Neural crest cell (in vitro differentiated cells): ENCODE data around the gene EFCAB13. TPM values are rescaled to one million over a fixed set of nuclear protein-coding genes. Genes with fewer than 3 reads are reported as not detected.

Experiments
- DNase-seq: peaks from one replicate; pipeline ENCODE4 v3.0.0; 2021; ENCODE audit warnings: low read depth, mixed read lengths, low spot score
- H3K27ac Mint-ChIP-seq: one replicate; pipeline ENCODE4 v1.8.0; 2021; ENCODE audit warnings: mild to moderate bottlenecking, mixed read lengths; ENCODE audit not compliant: unreplicated experiment
- H3K27me3 Mint-ChIP-seq: 2 replicates; pipeline ENCODE4 v1.8.0; 2021; ENCODE audit warnings: low read depth, mild to moderate bottlenecking, mixed read lengths
- H3K36me3 Mint-ChIP-seq: 2 replicates; pipeline ENCODE4 v1.8.0; 2021; ENCODE audit warnings: low read depth, mild to moderate bottlenecking, mixed read lengths
- H3K4me1 Mint-ChIP-seq: 2 replicates; pipeline ENCODE4 v1.8.0; 2021; ENCODE audit warnings: mixed read lengths
- H3K4me3 Mint-ChIP-seq: one replicate; pipeline ENCODE4 v1.8.0; 2021; ENCODE audit warnings: mild to moderate bottlenecking, mixed read lengths
- H3K9me3 Mint-ChIP-seq: 2 replicates; pipeline ENCODE4 v1.8.0; 2021; ENCODE audit warnings: mixed read lengths
- CTCF ChIP-seq: fragments of 200-600 bp; sonication (generic); conservative IDR thresholded peaks from 2 replicates; pipeline ENCODE4 v1.5.0; 2021; ENCODE audit warnings: antibody characterized with exemption, mild to moderate bottlenecking
- total RNA-seq: library from RNA; stranded (reverse); gene quantifications from 2 replicates; pipeline ENCODE4 v1.2.1, GENCODE V29; 2021

EFCAB13 gene
- total RNA-seq, 1 donor from 2014 or later, result 2.2 TPM

DNA sequence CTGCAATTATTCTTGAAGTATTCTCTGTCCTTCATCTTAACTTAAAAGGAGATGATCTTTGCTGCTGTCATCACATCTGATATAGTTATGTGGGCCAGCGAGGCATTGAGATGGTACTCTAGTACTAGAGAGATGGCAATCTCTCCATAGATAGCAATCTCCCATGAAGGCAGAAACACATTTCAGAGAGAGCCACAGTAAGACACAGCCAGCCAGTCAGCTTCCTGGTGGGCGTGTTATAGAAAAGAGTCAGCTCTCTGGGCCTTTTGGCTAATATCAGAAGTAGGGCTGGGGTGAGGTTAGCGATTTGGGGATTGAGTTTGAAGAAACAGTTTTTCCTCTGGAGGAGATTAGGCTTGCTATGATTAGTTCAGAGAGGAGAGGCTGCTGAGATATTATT lies 22.6 kb upstream of the EFCAB13 start:
- Mint-ChIP-seq H3K36me3 (no peaks in the 10 kb centered on the region), H3K27ac (no peak overlapping the region), H3K4me3 (no peak overlapping the region), H3K4me1 (peaks cover 16% of the 10 kb centered on the region), H3K27me3 (peaks cover 29% of the 10 kb centered on the region), H3K9me3 (peaks cover 6% of the 10 kb centered on the region)
- no peak for DNase-seq
- no peak for TF ChIP-seq CTCF

DNA sequence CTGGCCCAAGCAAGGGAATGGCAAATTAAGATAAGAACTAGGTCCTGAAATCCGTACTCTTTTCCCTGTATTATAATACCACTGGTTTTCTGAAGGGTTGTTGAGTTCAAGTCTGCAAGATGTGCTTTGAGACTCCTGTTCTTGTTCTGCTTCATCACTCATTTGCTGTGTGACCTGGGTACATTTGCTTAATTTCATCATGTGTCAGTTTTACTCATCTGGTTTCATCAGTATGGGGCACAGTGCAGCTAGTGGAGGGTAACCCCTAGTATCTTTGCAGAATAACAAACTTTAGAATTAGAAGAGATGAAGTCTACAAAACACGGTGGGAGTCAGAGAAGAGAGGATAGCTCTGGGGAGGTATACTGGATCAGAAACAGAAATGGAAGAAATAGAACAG lies 21.9 kb upstream of the EFCAB13 start:
- no peak for DNase-seq
- peaks cover 29% of the 10 kb centered on the region for H3K27me3 Mint-ChIP-seq
- H3K4me3 Mint-ChIP-seq, result no peak overlapping the region

DNA sequence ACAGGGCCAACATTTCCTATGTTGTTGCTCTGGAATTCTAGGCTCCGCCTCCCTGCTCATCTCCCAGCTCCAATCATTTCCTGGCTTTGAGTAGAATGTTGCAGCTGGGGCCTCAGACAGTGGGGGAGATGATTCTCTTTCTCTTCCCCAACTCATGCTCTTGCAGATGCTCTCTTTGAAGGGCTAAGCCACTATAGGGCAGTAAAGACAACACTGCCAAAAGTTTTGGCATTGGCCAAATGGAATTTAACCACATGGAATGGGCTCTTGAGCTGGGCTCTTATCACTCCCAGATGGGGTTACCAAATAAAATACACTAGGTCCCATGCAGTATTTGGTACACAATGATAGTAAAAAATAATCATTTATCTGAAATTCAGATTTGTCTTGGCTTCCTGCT lies 19.6 kb upstream of the EFCAB13 start:
- no peaks in the 10 kb centered on the region for H3K36me3 Mint-ChIP-seq
- TF ChIP-seq CTCF, result no peak
- H3K9me3 Mint-ChIP-seq, result peaks cover 6% of the 10 kb centered on the region
- H3K4me3 Mint-ChIP-seq, result no peak overlapping the region
- peaks cover 27% of the 10 kb centered on the region for H3K27me3 Mint-ChIP-seq
- DNase-seq, result no peak
- no peak overlapping the region for H3K27ac Mint-ChIP-seq
- no peaks in the 10 kb centered on the region for H3K4me1 Mint-ChIP-seq

More for the DNA sequence above, 21.9 kb upstream of the EFCAB13 start:
- peaks cover 6% of the 10 kb centered on the region for H3K9me3 Mint-ChIP-seq
- peaks cover 9% of the 10 kb centered on the region for H3K4me1 Mint-ChIP-seq
- no peak overlapping the region for H3K27ac Mint-ChIP-seq
- TF ChIP-seq CTCF, result no peak
- no peaks in the 10 kb centered on the region for H3K36me3 Mint-ChIP-seq

- TF ChIP-seq CTCF, result no peak
- Mint-ChIP-seq H3K36me3 (no peaks in the 10 kb centered on the region), H3K9me3 (peaks cover 6% of the 10 kb centered on the region), H3K27ac (no peak overlapping the region), H3K27me3 (peaks cover 24% of the 10 kb centered on the region), H3K4me3 (no peak overlapping the region), H3K4me1 (no peaks in the 10 kb centered on the region)
- DNase-seq, result no peak
These were observed 18.3 kb upstream of the EFCAB13 start for GRCh38 chr17:47305302-47305923.

GRCh38 chr17:47310186-47310733 lies 13.5 kb upstream of the EFCAB13 start:
- no peak overlapping the region for H3K4me3 Mint-ChIP-seq
- DNase-seq, result no peak
- H3K4me1 Mint-ChIP-seq, result no peaks in the 10 kb centered on the region
- H3K36me3 Mint-ChIP-seq, result no peaks in the 10 kb centered on the region
- TF ChIP-seq CTCF, result no peak
- H3K27me3 Mint-ChIP-seq, result peaks cover 6% of the 10 kb centered on the region
- no peak overlapping the region for H3K27ac Mint-ChIP-seq
- no peaks in the 10 kb centered on the region for H3K9me3 Mint-ChIP-seq
